ENCODE data around the gene RALGPS1.

Gene RALGPS1

DNA sequence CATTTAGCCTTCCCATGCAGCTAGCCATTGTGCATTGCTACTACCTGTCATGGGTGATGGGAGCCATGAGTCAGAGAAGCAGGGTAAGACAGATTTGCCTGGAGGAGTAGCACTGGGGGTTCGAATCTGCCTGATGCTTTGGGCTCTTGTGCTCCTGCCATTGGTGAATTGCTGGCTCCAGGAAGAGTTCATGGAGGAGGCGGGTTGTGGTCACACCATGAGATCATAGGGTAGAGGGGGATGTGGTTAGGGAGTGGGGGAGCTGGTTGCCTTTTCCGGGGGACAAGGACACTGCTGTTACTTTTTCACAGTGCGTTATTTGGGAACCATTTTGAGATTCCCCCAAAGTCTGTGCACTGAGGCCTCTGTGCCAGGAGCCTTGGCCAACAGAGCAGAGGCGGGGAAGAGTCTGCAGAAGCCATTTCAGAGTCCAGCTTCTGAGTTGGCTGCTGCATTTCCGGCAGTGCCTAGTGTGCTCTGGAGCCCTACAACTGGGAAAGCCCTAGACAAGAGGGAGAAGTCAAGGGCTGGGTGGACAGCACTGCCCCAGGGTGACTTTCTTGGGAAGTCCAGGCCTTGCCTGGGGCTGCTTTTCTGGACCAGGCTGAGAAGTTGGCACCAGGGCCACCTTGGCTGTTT lies 201.6 kb downstream of the RALGPS1 start:
- DNase-seq (ENCODE audit: low read depth in 1 of 2, low spot score in 1 of 2) = no peak

DNA sequence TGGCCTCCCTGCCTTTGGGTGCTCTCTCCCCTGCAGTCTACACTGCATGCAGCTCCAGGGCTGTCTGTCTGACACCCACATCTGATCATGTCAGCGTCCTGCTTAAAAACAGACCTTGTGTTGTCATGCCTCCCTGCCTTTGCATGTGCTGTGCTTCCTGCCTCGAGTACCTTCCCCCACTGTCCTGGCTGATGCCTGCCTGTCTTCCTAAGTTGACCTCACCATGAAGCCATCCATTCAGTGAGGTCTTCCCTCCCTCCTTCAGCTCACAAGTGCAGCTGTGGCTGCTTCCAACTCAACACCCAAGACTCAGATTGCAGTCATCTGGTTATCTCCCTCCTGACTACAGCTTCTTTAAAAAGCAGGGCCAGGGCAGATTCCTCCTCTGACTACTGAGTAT lies 202.4 kb downstream of the RALGPS1 start:
- DNase-seq (ENCODE audit: low read depth in 1 of 2, low spot score in 1 of 2) = no peak

DNA sequence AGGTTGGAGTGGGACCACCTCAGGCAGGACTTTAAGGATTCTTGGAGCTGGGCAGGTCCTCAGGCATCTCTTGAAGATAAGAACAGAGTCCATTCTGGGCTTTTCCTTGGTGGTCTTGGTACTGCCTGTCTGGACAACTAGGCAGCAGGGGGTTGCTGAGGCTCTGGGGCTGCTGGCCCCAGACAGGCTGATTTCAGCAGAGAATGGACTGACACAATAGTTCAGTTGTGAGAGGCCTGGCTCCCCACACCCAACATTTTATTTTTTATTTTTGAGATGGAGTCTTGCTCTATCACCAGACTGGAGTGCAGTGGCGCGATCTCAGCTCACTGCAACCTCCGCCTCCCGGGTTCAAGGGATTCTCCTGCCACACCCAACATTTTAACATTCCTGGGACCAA lies 203.2 kb downstream of the RALGPS1 start:
- no peak for DNase-seq (ENCODE audit: low read depth in 1 of 2, low spot score in 1 of 2)

DNA sequence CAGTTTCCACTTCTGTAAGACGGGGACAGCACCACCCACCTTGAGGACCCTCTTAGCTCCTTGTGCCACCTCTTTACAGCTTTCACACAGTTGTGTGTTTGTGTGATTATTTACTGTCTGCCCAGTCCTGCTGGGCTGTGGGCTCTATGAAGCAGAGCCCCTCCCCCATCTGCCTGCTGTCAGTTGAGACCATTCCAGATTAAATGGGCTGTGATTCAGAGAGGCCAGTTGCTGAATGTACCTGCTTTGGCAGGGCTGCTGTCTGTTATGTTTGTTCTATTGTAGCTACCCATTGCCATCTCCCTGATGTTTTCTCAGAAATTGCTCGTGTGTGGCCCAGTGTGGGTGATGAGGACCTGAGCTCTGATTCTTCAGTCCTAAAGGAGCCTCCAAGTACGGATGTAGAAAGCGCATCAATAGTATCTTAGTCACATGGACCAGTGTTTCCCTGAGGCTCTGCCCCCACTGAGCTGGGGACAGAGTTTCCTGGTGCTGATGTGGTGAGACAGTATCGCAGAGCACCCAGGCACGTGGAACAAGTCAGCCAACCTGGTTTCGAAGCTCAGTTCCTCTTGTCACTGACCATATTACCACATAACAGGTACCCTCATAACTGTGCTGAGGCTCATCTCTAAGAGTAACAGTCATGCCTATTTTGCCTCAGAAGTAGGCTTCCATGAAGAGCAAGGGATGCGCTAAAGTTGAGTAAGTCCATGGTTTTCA lies 204.2 kb downstream of the RALGPS1 start:
- DNase-seq (ENCODE audit: low read depth in 1 of 2, low spot score in 1 of 2) = no peak

DNA sequence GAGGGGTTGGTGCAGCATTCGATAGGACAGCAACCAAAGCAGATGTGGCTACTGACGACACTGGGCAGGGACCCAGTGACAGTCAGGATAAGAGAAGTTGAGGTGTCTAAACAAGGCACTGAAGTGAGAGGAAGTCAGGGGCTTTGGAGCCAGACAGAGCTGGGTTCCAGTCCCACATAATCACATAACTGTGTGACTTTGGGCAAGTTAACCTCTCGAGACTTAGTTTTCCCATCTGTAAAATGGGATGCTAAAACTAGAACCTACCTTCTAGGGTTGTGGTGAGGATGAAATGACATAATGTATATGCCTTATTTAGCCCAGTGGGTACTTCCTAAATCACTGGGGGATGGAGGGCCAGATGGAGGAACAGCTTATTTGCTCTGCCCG lies 204.7 kb downstream of the RALGPS1 start:
- no peak for DNase-seq (ENCODE audit: low read depth in 1 of 2, low spot score in 1 of 2)

DNA sequence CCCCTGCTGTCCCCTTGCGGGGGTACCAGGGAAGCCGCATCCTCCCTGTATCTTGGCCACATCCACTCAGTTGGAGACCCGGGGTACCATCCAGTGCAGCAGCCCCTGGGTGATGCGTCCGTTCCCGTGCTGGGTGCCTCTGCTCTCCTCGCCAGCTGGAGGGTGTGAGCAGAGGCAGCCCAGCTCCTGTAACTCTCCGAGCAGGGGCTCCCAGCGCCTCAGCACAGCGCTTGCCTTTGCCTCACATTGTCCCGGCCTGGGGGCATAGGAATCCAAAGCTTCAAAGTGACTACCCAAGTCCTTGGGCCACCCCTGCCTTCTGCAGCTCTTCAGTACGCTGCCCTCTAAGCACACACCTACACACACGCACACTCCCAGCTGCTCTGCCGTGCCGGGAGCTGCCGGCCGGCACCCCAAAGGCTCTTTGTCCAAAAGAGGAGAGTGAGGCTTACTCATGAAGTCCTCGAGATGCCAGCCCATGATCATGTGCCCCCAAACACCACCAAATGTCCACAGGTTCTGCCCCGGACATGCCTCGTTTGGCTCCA lies 207.1 kb downstream of the RALGPS1 start:
- DNase-seq (ENCODE audit: low read depth in 1 of 2, low spot score in 1 of 2) = no peak

DNA sequence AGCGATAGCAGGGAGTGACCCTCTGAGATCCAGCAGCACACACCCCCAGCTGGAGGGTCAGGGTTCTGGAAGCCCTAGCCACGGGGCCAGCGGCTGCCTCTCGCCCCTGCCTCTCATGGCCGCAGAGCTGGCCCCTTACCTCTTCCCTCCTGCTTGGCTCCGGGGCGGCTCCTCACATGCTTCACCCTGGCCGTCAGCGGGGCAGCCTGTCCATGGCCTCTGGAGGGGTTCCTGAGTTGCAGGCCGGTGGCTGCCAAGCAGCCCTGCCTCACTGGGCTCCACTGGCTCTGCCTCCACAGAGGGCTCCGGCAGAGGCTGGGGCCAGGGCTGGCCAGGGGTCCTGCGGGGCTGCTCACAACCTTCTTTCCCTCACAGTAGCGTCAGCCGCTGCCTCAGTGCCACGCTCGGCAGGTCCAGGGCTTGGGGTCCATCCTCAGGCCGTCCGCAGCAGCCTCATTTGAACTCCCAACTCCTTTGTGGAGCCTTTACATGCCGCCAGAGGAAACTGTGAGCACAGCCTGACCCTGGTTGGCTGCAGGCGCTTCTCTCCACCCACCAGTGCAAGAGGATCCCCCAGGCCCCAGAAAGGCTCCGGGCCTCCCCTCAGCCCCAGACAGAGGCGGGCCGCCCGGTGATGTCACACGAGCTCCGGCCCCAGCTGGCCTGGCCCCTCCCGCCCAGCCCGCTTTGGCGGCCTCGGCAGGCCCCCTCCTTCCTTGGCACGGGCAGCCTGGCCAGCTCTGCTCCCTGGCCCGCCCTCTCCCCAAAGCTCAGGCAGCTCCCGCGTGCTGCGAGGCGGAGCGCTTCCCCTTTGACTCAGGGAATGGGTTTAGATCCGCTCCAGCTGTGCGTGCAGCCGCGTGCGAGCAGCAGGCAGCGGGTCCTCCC lies 207.8 kb downstream of the RALGPS1 start, which contains the start of gene ANGPTL2:
Gene ANGPTL2, minus strand, starts transcription at position 460 of the 888 bp plus-strand sequence. CDS start 13,904 bp downstream, outside the sequence.
- DNase-seq (ENCODE audit: low read depth in 1 of 2, low spot score in 1 of 2) = no peak

DNA sequence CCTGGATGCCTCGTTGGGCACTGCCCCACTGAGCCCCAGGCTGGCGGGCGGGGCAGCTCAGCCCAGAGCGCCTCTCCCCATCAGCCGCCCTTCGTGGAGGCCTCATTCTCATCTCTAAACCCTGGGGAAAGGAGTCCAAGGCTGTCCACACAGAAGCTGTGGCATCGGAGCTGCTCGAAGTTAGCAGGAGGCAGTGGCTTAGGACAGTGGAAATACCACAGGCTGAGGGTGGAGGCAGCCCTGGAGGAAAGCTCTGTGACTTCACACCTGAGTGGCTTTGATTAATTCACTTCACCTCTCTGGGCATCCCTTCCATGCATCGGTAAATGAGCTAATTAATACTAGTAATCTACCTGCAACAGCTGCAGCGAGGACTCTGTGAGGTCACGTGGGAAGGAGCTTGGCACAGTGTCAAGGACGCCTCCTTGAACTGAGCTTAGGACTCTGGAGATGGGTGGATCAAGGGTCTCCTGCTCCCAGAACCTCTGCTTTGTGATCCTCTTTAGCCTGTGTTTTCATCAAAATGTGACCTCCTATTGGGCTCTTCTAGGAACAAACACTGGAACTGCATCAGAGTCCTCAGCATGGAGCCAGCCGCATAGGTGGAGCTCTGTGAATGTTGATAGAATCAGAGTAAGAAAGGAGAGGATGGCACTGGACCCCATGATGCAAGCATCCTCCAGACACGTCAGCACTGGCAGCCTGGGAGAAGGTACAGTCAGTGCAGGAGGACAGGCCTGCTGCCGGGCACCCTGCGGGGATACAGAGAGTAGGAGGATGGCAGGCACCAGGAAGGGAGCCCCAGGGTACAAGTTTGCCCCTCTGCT lies 208.7 kb downstream of the RALGPS1 start:
- no peak for DNase-seq (ENCODE audit: low read depth in 1 of 2, low spot score in 1 of 2)

DNA sequence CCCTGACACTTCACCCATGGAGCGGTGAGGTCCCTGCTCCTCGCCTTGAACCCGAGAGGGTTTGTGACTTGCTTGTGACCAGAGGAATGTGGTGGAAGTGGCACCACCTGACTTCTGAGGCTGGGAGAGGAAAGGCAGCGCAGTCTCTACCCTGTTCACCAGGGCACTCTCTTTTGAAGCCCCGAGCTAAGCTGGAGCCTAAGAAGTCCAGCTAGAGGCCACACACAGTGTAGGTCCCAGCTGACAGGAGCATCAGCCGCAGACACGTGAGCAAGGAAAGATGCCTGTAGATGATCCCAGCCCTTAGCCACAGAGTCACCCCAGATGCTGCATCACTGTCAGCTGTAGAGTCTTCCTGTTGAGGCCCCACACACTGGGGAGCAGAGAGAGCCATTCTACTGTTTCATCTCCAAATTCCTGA lies 209.5 kb downstream of the RALGPS1 start:
- no peak for DNase-seq (ENCODE audit: low read depth in 1 of 2, low spot score in 1 of 2)

DNA sequence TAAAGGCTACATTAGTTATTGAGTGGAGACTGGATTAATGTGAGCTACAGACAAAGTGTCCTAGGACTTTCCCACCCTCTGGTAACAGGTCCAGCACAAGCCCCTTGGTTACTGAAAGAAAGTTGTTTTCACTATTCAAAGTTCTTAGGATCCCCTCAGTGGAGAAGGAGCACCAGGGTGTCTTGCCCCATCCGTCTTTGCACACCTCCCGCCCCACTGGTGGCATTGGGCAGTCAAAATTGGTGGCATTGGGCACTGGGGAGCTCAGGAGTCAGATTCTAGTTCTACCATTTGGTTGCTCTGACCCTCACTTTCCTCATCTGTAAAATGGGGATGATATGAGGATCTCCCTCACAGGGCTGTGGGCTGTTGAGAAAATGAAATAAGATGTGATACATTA lies 210.2 kb downstream of the RALGPS1 start:
- no peak for DNase-seq (ENCODE audit: low read depth in 1 of 2, low spot score in 1 of 2)

DNA sequence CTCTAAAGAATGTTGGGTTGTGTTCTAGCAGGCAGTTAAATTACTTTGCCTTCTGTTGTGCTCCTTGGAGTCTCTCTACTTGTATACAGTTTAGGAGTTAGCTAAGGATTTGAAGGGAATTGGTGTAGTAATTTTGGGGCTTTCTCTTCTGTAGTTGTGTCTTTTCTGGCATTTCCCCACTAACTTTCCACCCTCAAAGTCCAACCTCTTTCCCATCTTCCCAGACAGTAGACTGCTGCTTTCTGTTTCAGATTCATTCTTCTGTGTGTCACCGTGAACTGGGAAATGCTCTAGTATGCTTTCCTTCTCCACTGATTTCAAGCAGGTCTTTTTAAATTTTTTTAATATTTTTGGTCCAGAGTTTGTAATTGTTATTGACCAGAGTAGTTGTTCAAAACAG lies 212.4 kb downstream of the RALGPS1 start:
- DNase-seq (ENCODE audit: low read depth in 1 of 2, low spot score in 1 of 2) = no peak

DNA sequence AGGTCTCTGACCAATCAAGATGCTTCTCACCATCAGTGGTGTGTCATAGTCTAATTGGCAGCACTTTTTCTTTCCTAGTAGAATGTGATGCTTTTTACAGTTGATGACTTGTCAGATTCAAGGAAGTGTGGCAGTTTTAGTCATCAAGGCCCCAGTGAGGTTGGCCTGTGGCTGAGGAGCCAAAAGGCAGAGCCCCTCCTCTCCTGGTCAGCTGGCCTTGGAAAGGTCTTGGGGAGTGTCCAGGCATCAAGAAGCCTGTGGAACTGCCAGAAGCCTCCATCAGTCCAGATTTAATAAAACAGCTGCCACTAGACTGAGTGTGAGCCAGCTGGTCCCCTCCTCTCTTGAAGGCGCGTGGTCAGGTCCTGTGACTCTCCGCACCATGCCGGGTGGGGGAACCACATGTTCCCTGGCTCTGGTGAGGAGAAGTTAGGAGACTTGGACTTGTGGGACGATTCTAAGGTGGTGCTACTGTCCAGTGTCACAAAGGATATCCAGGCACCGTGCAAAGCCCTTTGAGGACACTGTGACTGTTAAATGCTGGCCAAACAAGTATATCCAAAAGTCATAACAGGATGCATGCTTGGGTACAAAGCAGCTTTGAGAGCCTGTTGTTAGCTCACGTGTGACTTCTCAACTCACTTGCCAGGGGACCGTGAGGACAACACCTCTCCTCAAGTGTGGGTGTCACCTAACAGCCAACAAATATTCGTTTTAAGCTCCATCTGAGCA lies 213.9 kb downstream of the RALGPS1 start:
- DNase-seq (ENCODE audit: low read depth in 1 of 2, low spot score in 1 of 2) = no peak

DNA sequence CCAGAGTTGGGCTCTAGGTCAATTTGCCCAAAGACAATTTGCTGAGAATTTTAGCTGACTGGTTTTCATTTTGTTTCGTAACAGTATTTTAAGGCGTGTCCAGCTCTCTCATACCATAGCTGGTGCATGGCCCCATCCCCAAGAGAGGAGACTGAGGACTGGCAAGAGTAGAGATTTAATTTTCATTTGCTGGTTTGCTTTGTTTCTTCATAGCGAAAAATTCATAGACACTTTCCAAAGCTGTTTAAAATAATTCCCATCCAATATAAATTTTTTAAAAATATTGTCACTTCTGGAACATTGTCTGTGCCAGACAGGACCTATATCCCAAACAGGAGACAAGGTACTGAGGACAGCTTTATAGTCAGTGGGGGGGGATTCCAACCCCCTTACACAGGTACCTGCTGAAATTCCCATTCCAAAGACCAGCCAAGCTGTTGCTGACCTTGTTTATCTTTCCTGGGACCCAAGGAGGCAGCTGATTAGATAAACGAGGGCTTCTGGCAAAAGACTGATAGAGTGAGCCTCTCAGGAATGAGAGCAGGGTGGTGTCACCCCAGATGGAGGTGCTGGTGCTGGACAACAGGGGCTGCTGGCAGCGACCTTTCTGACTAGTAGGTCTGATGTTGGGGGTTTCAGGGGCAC lies 214.6 kb downstream of the RALGPS1 start:
- no peak for DNase-seq (ENCODE audit: low read depth in 1 of 2, low spot score in 1 of 2)

DNA sequence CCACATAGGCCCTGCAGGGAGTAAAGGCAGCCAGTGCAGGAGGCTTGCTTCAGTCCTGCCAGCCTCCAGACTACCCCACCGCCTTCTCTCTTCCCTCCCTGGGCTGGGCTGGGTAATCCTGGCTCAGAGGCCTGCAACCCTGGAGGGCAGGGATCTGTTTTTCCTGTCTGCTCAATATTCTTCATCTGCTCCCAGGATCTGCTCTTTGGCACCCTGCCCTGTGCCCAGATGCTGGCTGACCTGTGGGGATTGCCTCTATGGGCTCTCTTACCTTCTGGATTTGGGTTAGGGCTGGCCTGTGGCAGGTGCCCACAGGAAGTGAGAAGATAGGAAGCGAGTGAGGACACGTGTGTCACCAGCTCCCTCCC lies 215.1 kb downstream of the RALGPS1 start:
- no peak for DNase-seq (ENCODE audit: low read depth in 1 of 2, low spot score in 1 of 2)

DNA sequence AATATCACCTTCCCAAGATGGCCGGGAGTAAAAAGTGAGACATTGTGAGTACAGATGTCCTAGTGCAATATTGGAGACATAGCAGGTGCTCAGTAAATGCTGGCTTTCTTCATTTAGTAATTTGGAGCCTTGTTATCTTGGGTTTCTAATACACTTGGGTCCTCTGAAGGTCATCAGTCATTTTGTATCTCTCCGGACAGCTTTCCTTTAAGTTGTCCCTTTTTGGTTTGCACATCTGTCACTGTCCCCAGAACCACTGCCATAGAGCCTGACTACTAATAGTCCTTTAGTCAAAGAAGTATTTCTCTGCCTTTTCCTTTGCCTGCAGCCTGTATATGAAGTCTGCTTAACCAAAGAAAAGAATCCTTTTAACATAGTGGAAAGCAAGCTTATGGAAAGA lies 215.7 kb downstream of the RALGPS1 start:
- no peak for DNase-seq (ENCODE audit: low read depth in 1 of 2, low spot score in 1 of 2)

DNA sequence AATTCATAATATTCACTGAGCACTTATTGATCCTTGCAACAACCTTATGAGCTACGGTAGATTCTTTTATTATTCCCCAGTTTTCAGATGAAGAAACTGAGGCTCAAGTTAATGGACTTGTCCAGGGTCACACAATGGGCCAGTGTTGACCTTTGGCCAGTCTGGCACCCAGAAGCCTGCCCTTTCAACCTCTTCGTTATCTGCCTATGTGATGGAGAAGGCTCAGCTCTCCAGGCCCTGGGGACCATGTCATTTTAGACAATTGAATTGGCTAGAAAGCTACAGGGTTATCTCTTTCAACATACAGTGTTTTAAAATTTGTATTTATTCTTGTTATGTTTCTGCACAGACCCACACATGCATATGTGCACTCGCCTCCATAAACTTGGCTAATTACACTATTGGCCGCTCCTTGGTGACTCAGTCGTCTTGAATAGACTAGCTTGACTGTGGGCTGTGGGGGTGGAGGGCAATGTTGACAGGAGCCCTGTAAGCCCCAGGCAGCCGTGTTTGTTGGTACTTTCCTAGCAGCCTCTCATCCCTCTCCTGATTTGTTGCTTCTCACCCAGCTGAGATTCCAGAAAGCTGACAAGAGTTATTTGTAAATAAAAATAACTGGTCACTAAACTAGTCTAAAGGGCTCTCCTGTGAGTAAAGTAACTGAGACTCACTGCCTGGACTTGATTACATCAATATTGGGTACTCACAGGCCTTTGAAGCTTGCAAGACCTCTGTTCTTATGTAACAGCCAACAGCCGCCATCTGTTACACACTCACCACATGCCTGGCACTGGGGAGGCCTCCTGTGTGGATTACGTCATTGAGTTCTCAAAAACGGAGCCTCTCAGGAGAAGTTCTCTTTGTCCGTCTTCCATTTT lies 216.3 kb downstream of the RALGPS1 start:
- DNase-seq (ENCODE audit: low read depth in 1 of 2, low spot score in 1 of 2) = no peak

DNA sequence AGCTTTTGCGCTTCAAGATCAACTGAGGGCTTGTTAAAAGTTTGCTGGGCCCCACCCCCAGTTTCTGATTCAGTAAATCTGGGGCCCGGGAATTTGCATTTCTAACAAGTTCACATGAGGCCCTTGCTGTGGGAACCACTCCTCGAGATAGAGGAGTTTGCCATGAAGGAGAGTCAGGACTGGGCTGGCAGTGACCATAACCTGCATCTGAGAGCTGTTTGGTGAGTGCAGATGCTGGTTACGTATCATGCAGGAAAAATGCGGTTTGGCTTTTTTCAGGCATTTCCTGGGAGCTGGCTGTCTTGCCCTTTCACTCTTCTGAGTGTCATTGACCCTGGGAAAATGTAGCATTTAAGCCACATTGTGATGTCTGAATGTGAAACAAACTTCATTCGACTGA lies 217.3 kb downstream of the RALGPS1 start:
- DNase-seq (ENCODE audit: low read depth in 1 of 2, low spot score in 1 of 2) = no peak

DNA sequence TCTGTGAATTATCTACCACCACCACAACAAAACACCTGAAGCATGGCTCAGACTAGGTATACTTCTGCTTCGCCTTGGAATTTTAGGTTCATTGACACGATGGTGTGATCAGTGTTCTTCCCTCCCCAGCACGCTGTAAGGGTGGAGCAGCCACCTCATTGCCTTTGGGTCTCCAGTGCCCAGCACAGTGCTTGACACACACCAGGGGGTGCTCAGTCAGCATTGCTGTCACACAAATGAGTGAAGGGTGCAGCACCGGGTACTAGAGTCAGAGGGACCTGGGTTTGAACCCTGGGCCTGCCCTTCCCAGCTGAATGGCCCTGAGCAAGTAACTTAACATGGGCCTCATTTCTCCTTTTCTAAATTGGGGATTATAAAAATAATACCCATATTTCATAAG lies 217.8 kb downstream of the RALGPS1 start:
- DNase-seq (ENCODE audit: low read depth in 1 of 2, low spot score in 1 of 2) = no peak
